ENCODE data around the gene MYBPH. TPM values are rescaled to one million over a fixed set of nuclear protein-coding genes. Genes with fewer than 3 reads are reported as not detected.

MYBPH gene
- polyA plus RNA-seq, 1 donor from 2014 or later = not detected

GRCh38 chr1:203124546-203125317, 50.9 kb downstream of the MYBPH start:
- no peaks in the 10 kb centered on the region for H3F3A ChIP-seq (ENCODE audit: insufficient read depth, low read length, poor library complexity, severe bottlenecking)
- H3K36me3 ChIP-seq (ENCODE audit: insufficient read depth, low read length) = no peaks in the 10 kb centered on the region
- no peaks in the 10 kb centered on the region for H4K20me1 ChIP-seq (ENCODE audit: insufficient read depth)
- H3K9ac ChIP-seq (ENCODE audit: low read length) = no peak overlapping the region
- no peaks in the 10 kb centered on the region for H3K79me2 ChIP-seq (replicated peaks; ENCODE audit: insufficient read depth, low read length)
- H3K9me3 ChIP-seq (ENCODE audit: low read length) = no peaks in the 10 kb centered on the region
- no peak overlapping the region for H2AFZ ChIP-seq (ENCODE audit: low read depth, low read length)
- no peaks in the 10 kb centered on the region for H3K9me2 ChIP-seq (ENCODE audit: insufficient read depth, low read length)
- H3K4me3 ChIP-seq (ENCODE audit: low read length) = no peak overlapping the region
- H3K4me2 ChIP-seq (ENCODE audit: low read length) = no peak overlapping the region
- peaks cover 31% of the 10 kb centered on the region for H3K27me3 ChIP-seq (ENCODE audit: insufficient read depth, low read depth, low read length)
- H3K27ac ChIP-seq (ENCODE audit: low read length) = no peak overlapping the region
- TF ChIP-seq CTCF (IDR thresholded peaks at IDR 0.05; ENCODE audit: poor library complexity, severe bottlenecking) (no peak), EP300 (conservative IDR thresholded peaks at IDR 0.05; ENCODE audit: poor library complexity, severe bottlenecking) (no peak), TAF1 (IDR thresholded peaks at IDR 0.05; ENCODE audit: low read depth) (no peak), MXI1 (conservative IDR thresholded peaks at IDR 0.05; ENCODE audit: poor library complexity, severe bottlenecking) (no peak), REST (IDR thresholded peaks at IDR 0.05; ENCODE audit: borderline replicate concordance) (no peak), EZH2 (IDR thresholded peaks at IDR 0.05; ENCODE audit: borderline replicate concordance, insufficient read depth, low read length, poor library complexity, severe bottlenecking) (no peak), RAD21 (conservative IDR thresholded peaks at IDR 0.05) (no peak), SMC3 (conservative IDR thresholded peaks at IDR 0.05; ENCODE audit: poor library complexity) (no peak), POLR2AphosphoS5 (IDR thresholded peaks at IDR 0.05) (no peak)

DNA sequence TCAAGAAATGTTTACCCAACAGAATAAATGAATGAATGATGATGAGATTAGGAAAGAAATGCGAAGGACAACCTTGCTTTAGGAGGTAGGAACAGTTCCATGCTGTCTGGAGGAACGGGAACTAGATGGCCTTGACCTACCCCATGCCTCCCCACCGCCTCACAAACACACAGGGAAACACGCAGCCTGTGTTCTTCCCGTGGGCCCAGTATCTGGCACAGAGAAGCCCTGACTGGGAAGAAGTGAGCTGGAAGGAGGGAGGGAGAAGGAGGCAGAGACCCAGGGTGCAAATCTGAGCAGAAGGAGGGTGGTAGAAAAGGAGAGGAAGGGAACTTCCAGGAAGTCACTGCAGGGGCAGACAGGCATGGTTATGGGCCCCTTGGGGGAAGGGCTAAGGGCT, 51.6 kb downstream of the MYBPH start:
- no peak overlapping the region for H3K27ac ChIP-seq (ENCODE audit: low read length)
- no peaks in the 10 kb centered on the region for H3K36me3 ChIP-seq (ENCODE audit: insufficient read depth, low read length)
- H3F3A ChIP-seq (ENCODE audit: insufficient read depth, low read length, poor library complexity, severe bottlenecking) = no peaks in the 10 kb centered on the region
- no peaks in the 10 kb centered on the region for H3K9me2 ChIP-seq (ENCODE audit: insufficient read depth, low read length)
- H3K27me3 ChIP-seq (ENCODE audit: insufficient read depth, low read depth, low read length) = peaks cover 31% of the 10 kb centered on the region
- no peak overlapping the region for H3K4me2 ChIP-seq (ENCODE audit: low read length)
- no peaks in the 10 kb centered on the region for H4K20me1 ChIP-seq (ENCODE audit: insufficient read depth)
- H3K4me3 ChIP-seq (ENCODE audit: low read length) = no peak overlapping the region
- H3K9me3 ChIP-seq (ENCODE audit: low read length) = no peaks in the 10 kb centered on the region
- TF ChIP-seq MXI1 (conservative IDR thresholded peaks at IDR 0.05; ENCODE audit: poor library complexity, severe bottlenecking) (no peak), POLR2AphosphoS5 (IDR thresholded peaks at IDR 0.05) (no peak), REST (IDR thresholded peaks at IDR 0.05; ENCODE audit: borderline replicate concordance) (no peak), RAD21 (conservative IDR thresholded peaks at IDR 0.05) (no peak)
- H2AFZ ChIP-seq (ENCODE audit: low read depth, low read length) = no peak overlapping the region
- no peaks in the 10 kb centered on the region for H3K79me2 ChIP-seq (replicated peaks; ENCODE audit: insufficient read depth, low read length)
- H3K9ac ChIP-seq (ENCODE audit: low read length) = no peak overlapping the region

All from neural cell (in vitro differentiated cells).